HEK293 (cell line): ENCODE data around the gene ABCG1.

Source experiments
- BCL11B ChIP-seq: fragments of 450-650 bp; formaldehyde crosslinking; IDR thresholded peaks from 2 replicates; pipeline ENCODE4 v1.5.1; 2016; ENCODE audit warnings: low read depth, missing biosample characterization, missing genetic modification characterization
- EGR2 ChIP-seq: fragments of 450-650 bp; formaldehyde crosslinking; IDR thresholded peaks from 2 replicates; pipeline ENCODE4 v1.5.1; 2016; ENCODE audit warnings: low read depth, missing biosample characterization, missing genetic modification characterization
- FEZF1 ChIP-seq: fragments of 450-650 bp; formaldehyde crosslinking; IDR thresholded peaks from 2 replicates; pipeline ENCODE4 v1.5.1; 2016; ENCODE audit warnings: missing biosample characterization, missing genetic modification characterization
- GFI1B ChIP-seq: fragments of 450-650 bp; formaldehyde crosslinking; IDR thresholded peaks from 2 replicates; pipeline ENCODE4 v1.5.1; 2016; ENCODE audit warnings: missing biosample characterization, missing genetic modification characterization
- GLIS1 ChIP-seq: fragments of 450-650 bp; formaldehyde crosslinking; IDR thresholded peaks from 2 replicates; pipeline ENCODE4 v1.5.1; 2016; ENCODE audit warnings: missing biosample characterization, missing genetic modification characterization
- KLF1 ChIP-seq: fragments of 450-650 bp; formaldehyde crosslinking; IDR thresholded peaks from 2 replicates; pipeline ENCODE4 v1.5.1; 2016; ENCODE audit warnings: missing biosample characterization, missing genetic modification characterization
- RBAK ChIP-seq: fragments of 450-650 bp; formaldehyde crosslinking; IDR thresholded peaks from 2 replicates; pipeline ENCODE4 v1.5.1; 2016; ENCODE audit warnings: missing biosample characterization, missing genetic modification characterization
- REPIN1 ChIP-seq: fragments of 450-650 bp; formaldehyde crosslinking; IDR thresholded peaks from 2 replicates; pipeline ENCODE4 v1.5.1; 2017; ENCODE audit warnings: missing biosample characterization, missing genetic modification characterization, low read depth
- SP7 ChIP-seq: fragments of 450-650 bp; formaldehyde crosslinking; IDR thresholded peaks from 2 replicates; pipeline ENCODE4 v1.5.1; 2016; ENCODE audit warnings: missing biosample characterization, missing genetic modification characterization
- ZBTB21 ChIP-seq: fragments of 450-650 bp; formaldehyde crosslinking; IDR thresholded peaks from 2 replicates; pipeline ENCODE4 v1.5.1; 2017; ENCODE audit warnings: missing biosample characterization, missing genetic modification characterization
- ZBTB7A ChIP-seq: fragments of 450-650 bp; formaldehyde crosslinking; IDR thresholded peaks from 2 replicates; pipeline ENCODE4 v1.5.1; 2016; ENCODE audit warnings: low read depth, missing biosample characterization, missing genetic modification characterization
- ZNF112 ChIP-seq: fragments of 450-650 bp; formaldehyde crosslinking; IDR thresholded peaks from 2 replicates; pipeline ENCODE4 v1.5.0; 2017; ENCODE audit warnings: missing biosample characterization, missing genetic modification characterization
- ZNF16 ChIP-seq: fragments of 450-650 bp; formaldehyde crosslinking; IDR thresholded peaks from 2 replicates; pipeline ENCODE4 v1.5.1; 2016; ENCODE audit warnings: low read depth, missing biosample characterization, missing genetic modification characterization
- ZNF169 ChIP-seq: fragments of 450-650 bp; formaldehyde crosslinking; IDR thresholded peaks from 2 replicates; pipeline ENCODE4 v1.5.1; 2016; ENCODE audit warnings: missing biosample characterization, missing genetic modification characterization
- ZNF18 ChIP-seq: fragments of 450-650 bp; formaldehyde crosslinking; IDR thresholded peaks from 2 replicates; pipeline ENCODE4 v1.5.1; 2016; ENCODE audit warnings: missing biosample characterization, missing genetic modification characterization
- ZNF184 ChIP-seq: fragments of 450-650 bp; IDR thresholded peaks from 2 replicates; pipeline ENCODE4 v1.5.1; 2018; ENCODE audit warnings: missing biosample characterization, mild to moderate bottlenecking, missing genetic modification characterization
- ZNF239 ChIP-seq: fragments of 450-650 bp; formaldehyde crosslinking; IDR thresholded peaks from 2 replicates; pipeline ENCODE4 v1.5.1; 2016; ENCODE audit warnings: missing biosample characterization, missing genetic modification characterization
- ZNF341 ChIP-seq: fragments of 450-650 bp; formaldehyde crosslinking; IDR thresholded peaks from 2 replicates; pipeline ENCODE4; 2016; ENCODE audit warnings: low read depth, missing biosample characterization, missing genetic modification characterization
- ZNF423 ChIP-seq: fragments of 450-650 bp; formaldehyde crosslinking; IDR thresholded peaks from 2 replicates; pipeline ENCODE4 v1.5.1; 2016; ENCODE audit warnings: missing biosample characterization, missing genetic modification characterization
- ZNF501 ChIP-seq: fragments of 450-650 bp; formaldehyde crosslinking; IDR thresholded peaks from 2 replicates; pipeline ENCODE4 v1.5.1; 2016; ENCODE audit warnings: missing biosample characterization, missing genetic modification characterization
- ZNF548 ChIP-seq: fragments of 450-650 bp; formaldehyde crosslinking; IDR thresholded peaks from 2 replicates; pipeline ENCODE4 v1.5.1; 2016; ENCODE audit warnings: missing biosample characterization, missing genetic modification characterization
- ZNF560 ChIP-seq: fragments of 450-650 bp; formaldehyde crosslinking; IDR thresholded peaks from 2 replicates; pipeline ENCODE4 v1.5.1; 2017; ENCODE audit warnings: missing biosample characterization, missing genetic modification characterization, borderline replicate concordance
- ZNF600 ChIP-seq: fragments of 450-650 bp; formaldehyde crosslinking; IDR thresholded peaks from 2 replicates; pipeline ENCODE4 v1.5.1; 2016; ENCODE audit warnings: missing biosample characterization, missing genetic modification characterization
- ZNF658 ChIP-seq: fragments of 450-650 bp; formaldehyde crosslinking; IDR thresholded peaks from 2 replicates; pipeline ENCODE4; 2016; ENCODE audit warnings: missing biosample characterization, missing genetic modification characterization
- ZNF660 ChIP-seq: fragments of 450-650 bp; IDR thresholded peaks from 2 replicates; pipeline ENCODE4 v1.5.1; 2018; ENCODE audit warnings: missing biosample characterization, mild to moderate bottlenecking, missing genetic modification characterization
- ZNF670 ChIP-seq: fragments of 450-650 bp; formaldehyde crosslinking; IDR thresholded peaks from 2 replicates; pipeline ENCODE4 v1.5.1; 2016; ENCODE audit warnings: missing biosample characterization, missing genetic modification characterization, low read depth
- ZNF701 ChIP-seq: fragments of 450-650 bp; formaldehyde crosslinking; IDR thresholded peaks from 2 replicates; pipeline ENCODE4 v1.5.1; 2016; ENCODE audit warnings: missing biosample characterization, missing genetic modification characterization
- ZNF785 ChIP-seq: fragments of 450-650 bp; formaldehyde crosslinking; IDR thresholded peaks from 2 replicates; pipeline ENCODE4 v1.5.1; 2016; ENCODE audit warnings: missing biosample characterization, missing genetic modification characterization
- ZNF837 ChIP-seq: fragments of 450-650 bp; formaldehyde crosslinking; IDR thresholded peaks from 2 replicates; pipeline ENCODE4 v1.5.1; 2016; ENCODE audit warnings: missing biosample characterization, missing genetic modification characterization
- ZXDB ChIP-seq: fragments of 450-650 bp; formaldehyde crosslinking; IDR thresholded peaks from 2 replicates; pipeline ENCODE4 v1.5.1; 2016; ENCODE audit warnings: missing biosample characterization, missing genetic modification characterization
- TF ChIP-seq, protein P1 (sequence below): sonication (generic); formaldehyde crosslinking; IDR thresholded peaks from 2 replicates; pipeline ENCODE4 v1.8.1; 2022; ENCODE audit warnings: mild to moderate bottlenecking, moderate library complexity, missing genetic modification reagents
- TF ChIP-seq, protein P2 (sequence below): fragments of 450-650 bp; formaldehyde crosslinking; IDR thresholded peaks from 2 replicates; pipeline ENCODE4 v1.5.1; 2016; ENCODE audit warnings: missing biosample characterization, missing genetic modification characterization, borderline replicate concordance
- TF ChIP-seq, protein P3 (sequence below): fragments of 450-650 bp; formaldehyde crosslinking; IDR thresholded peaks from 2 replicates; pipeline ENCODE4 v1.5.1; 2016; ENCODE audit warnings: missing biosample characterization, missing genetic modification characterization
- TF ChIP-seq, protein P4 (sequence below): fragments of 450-650 bp; formaldehyde crosslinking; IDR thresholded peaks from 2 replicates; pipeline ENCODE4 v1.5.1; 2017; ENCODE audit warnings: missing biosample characterization, missing genetic modification characterization

ABCG1 gene

GRCh38 chr21:42234464-42235241 lies 15.7 kb downstream of the ABCG1 start (continued):
- TF ChIP-seq, protein P1, sequence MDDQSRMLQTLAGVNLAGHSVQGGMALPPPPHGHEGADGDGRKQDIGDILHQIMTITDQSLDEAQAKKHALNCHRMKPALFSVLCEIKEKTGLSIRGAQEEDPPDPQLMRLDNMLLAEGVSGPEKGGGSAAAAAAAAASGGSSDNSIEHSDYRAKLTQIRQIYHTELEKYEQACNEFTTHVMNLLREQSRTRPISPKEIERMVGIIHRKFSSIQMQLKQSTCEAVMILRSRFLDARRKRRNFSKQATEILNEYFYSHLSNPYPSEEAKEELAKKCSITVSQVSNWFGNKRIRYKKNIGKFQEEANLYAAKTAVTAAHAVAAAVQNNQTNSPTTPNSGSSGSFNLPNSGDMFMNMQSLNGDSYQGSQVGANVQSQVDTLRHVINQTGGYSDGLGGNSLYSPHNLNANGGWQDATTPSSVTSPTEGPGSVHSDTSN = 0 out of 2 replicates have a peak, but pooled peaks have one; percentile 41
- TF ChIP-seq ZNF18 (tag by site-specific recombination) (no peak), ZNF184 (tag by site-specific recombination) (peak; percentile 35; the same call in 1 of the 2 replicates), ZNF670 (tag by site-specific recombination) (no peak), ZNF341 (tag by site-specific recombination) (peak; percentile 24; the same call in 1 of the 2 replicates), ZBTB7A (tag by site-specific recombination) (0 out of 2 replicates have a peak, but pooled peaks have one; percentile 27), EGR2 (tag by site-specific recombination) (no peak), ZNF658 (tag by site-specific recombination) (no peak), ZNF600 (tag by site-specific recombination) (peak; percentile 60; the same call in 1 of the 2 replicates), KLF1 (tag by site-specific recombination) (peak; percentile 46), ZXDB (peak; percentile 96), GLIS1 (tag by site-specific recombination) (no peak), ZNF112 (tag by site-specific recombination) (no peak), ZNF16 (tag by site-specific recombination) (no peak), ZNF660 (0 out of 2 replicates have a peak, but pooled peaks have one; percentile 58), ZBTB21 (no peak), REPIN1 (tag by site-specific recombination) (no peak), ZNF169 (no peak), ZNF423 (tag by site-specific recombination) (no peak), ZNF785 (tag by site-specific recombination) (no peak), ZNF239 (tag by site-specific recombination) (no peak), FEZF1 (no peak), BCL11B (tag by site-specific recombination) (no peak), ZNF837 (tag by site-specific recombination) (no peak), SP7 (tag by site-specific recombination) (peak; percentile 40; the same call in 1 of the 2 replicates), ZNF548 (no peak), GFI1B (tag by site-specific recombination) (no peak), ZNF701 (no peak), ZNF560 (tag by site-specific recombination) (no peak), ZNF501 (no peak), RBAK (tag by site-specific recombination) (no peak)
- TF ChIP-seq, protein P2, sequence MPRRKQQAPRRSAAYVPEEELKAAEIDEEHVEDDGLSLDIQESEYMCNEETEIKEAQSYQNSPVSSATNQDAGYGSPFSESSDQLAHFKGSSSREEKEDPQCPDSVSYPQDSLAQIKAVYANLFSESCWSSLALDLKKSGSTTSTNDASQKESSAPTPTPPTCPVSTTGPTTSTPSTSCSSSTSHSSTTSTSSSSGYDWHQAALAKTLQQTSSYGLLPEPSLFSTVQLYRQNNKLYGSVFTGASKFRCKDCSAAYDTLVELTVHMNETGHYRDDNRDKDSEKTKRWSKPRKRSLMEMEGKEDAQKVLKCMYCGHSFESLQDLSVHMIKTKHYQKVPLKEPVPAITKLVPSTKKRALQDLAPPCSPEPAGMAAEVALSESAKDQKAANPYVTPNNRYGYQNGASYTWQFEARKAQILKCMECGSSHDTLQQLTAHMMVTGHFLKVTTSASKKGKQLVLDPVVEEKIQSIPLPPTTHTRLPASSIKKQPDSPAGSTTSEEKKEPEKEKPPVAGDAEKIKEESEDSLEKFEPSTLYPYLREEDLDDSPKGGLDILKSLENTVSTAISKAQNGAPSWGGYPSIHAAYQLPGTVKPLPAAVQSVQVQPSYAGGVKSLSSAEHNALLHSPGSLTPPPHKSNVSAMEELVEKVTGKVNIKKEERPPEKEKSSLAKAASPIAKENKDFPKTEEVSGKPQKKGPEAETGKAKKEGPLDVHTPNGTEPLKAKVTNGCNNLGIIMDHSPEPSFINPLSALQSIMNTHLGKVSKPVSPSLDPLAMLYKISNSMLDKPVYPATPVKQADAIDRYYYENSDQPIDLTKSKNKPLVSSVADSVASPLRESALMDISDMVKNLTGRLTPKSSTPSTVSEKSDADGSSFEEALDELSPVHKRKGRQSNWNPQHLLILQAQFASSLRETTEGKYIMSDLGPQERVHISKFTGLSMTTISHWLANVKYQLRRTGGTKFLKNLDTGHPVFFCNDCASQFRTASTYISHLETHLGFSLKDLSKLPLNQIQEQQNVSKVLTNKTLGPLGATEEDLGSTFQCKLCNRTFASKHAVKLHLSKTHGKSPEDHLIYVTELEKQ (tag by site-specific recombination) = no peak
- TF ChIP-seq, protein P3, sequence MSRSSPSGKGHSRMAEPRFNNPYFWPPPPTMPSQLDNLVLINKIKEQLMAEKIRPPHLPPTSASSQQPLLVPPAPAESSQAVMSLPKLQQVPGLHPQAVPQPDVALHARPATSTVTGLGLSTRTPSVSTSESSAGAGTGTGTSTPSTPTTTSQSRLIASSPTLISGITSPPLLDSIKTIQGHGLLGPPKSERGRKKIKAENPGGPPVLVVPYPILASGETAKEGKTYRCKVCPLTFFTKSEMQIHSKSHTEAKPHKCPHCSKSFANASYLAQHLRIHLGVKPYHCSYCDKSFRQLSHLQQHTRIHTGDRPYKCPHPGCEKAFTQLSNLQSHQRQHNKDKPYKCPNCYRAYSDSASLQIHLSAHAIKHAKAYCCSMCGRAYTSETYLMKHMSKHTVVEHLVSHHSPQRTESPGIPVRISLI (tag by site-specific recombination) = no peak
- TF ChIP-seq, protein P4, sequence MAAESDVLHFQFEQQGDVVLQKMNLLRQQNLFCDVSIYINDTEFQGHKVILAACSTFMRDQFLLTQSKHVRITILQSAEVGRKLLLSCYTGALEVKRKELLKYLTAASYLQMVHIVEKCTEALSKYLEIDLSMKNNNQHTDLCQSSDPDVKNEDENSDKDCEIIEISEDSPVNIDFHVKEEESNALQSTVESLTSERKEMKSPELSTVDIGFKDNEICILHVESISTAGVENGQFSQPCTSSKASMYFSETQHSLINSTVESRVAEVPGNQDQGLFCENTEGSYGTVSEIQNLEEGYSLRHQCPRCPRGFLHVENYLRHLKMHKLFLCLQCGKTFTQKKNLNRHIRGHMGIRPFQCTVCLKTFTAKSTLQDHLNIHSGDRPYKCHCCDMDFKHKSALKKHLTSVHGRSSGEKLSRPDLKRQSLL (tag by site-specific recombination) = no peak
